HL-60 (cell line): Measurements from ENCODE around the gene RSRC1.

Source experiments
- DNase-seq, 2 experiments: peaks; one replicate each; pipeline ENCODE4 v3.0.0-alpha.2; 2010 to 2020; ENCODE audit warnings: low read depth in 1 of 2, low spot score in 1 of 2
- H3K27ac ChIP-seq: fragments of 250-450 bp; sonication (Bioruptor Pico); replicated peaks from 2 replicates; pipeline ENCODE4 v1.5.1; 2020; ENCODE audit warnings: mild to moderate bottlenecking, moderate library complexity
- H3K27me3 ChIP-seq: fragments of 250-450 bp; sonication (Bioruptor Pico); 2 replicates; pipeline ENCODE4 v1.5.1; 2021; ENCODE audit warnings: mild to moderate bottlenecking, moderate library complexity; ENCODE audit not compliant: insufficient read depth, poor library complexity, severe bottlenecking
- H3K4me3 ChIP-seq: replicated peaks from 2 replicates; pipeline ENCODE4 v1.5.1; 2011; ENCODE audit warnings: mild to moderate bottlenecking, control low read depth, low read length; ENCODE audit not compliant: insufficient read depth
- GABPA ChIP-seq: IDR thresholded peaks from 2 replicates; pipeline ENCODE4 v1.6.1; 2012; ENCODE audit warnings: low read depth
- POLR2AphosphoS5 ChIP-seq: IDR thresholded peaks from 2 replicates; pipeline ENCODE4 v1.6.1; 2012; ENCODE audit warnings: low read depth
- SPI1 ChIP-seq: IDR thresholded peaks from 2 replicates; pipeline ENCODE4 v1.6.1; 2012; ENCODE audit warnings: low read depth, mild to moderate bottlenecking, borderline replicate concordance
- TF ChIP-seq, protein P1 (sequence below): IDR thresholded peaks from one replicate; pipeline ENCODE4 v1.5.1; 2011; ENCODE audit warnings: low read length, control low read depth, inconsistent platforms; ENCODE audit not compliant: insufficient read depth
- TF ChIP-seq, protein P2 (sequence below): IDR thresholded peaks from 2 replicates; pipeline ENCODE4 v1.6.1; 2012; ENCODE audit warnings: low read depth; ENCODE audit not compliant: insufficient replicate concordance

RSRC1 gene

DNA sequence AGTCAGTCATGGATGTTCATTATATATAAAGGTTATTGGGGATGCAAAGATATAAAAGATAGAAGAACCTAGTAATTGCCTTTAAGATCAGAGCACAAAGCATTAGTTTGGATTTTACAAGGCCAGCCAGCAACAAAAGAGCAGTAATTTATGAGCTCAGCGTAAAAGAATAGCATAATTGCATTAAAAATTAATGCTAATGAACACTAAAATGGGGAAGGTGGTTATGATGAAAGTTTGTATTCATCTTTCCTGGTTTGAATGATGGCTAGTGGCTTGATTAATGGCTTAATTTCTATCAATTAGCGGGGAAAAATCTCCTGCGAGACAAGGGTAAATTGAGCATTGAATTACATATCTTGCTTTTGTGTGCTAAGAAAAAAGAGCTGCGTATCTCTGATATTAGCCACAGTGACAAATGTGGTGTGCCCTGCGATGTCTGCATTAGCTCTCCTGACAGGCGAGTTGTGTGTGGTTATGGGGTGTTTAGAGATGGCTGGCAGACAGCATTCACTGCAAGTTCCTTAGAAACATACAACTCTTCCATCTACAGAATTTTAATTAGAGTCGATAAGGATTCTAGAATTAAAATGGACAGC, 418.3 kb downstream of the RSRC1 start:
- Histone ChIP-seq H3K27me3 (no peaks in the 10 kb centered on the region), H3K27ac (no peak overlapping the region), H3K4me3 (no peak overlapping the region)
- no peak for DNase-seq
- TF ChIP-seq GABPA = no peak
- no peak for TF ChIP-seq SPI1
- TF ChIP-seq, protein P1, sequence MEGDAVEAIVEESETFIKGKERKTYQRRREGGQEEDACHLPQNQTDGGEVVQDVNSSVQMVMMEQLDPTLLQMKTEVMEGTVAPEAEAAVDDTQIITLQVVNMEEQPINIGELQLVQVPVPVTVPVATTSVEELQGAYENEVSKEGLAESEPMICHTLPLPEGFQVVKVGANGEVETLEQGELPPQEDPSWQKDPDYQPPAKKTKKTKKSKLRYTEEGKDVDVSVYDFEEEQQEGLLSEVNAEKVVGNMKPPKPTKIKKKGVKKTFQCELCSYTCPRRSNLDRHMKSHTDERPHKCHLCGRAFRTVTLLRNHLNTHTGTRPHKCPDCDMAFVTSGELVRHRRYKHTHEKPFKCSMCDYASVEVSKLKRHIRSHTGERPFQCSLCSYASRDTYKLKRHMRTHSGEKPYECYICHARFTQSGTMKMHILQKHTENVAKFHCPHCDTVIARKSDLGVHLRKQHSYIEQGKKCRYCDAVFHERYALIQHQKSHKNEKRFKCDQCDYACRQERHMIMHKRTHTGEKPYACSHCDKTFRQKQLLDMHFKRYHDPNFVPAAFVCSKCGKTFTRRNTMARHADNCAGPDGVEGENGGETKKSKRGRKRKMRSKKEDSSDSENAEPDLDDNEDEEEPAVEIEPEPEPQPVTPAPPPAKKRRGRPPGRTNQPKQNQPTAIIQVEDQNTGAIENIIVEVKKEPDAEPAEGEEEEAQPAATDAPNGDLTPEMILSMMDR = no peak
- TF ChIP-seq POLR2AphosphoS5 = no peak
- TF ChIP-seq, protein P2, sequence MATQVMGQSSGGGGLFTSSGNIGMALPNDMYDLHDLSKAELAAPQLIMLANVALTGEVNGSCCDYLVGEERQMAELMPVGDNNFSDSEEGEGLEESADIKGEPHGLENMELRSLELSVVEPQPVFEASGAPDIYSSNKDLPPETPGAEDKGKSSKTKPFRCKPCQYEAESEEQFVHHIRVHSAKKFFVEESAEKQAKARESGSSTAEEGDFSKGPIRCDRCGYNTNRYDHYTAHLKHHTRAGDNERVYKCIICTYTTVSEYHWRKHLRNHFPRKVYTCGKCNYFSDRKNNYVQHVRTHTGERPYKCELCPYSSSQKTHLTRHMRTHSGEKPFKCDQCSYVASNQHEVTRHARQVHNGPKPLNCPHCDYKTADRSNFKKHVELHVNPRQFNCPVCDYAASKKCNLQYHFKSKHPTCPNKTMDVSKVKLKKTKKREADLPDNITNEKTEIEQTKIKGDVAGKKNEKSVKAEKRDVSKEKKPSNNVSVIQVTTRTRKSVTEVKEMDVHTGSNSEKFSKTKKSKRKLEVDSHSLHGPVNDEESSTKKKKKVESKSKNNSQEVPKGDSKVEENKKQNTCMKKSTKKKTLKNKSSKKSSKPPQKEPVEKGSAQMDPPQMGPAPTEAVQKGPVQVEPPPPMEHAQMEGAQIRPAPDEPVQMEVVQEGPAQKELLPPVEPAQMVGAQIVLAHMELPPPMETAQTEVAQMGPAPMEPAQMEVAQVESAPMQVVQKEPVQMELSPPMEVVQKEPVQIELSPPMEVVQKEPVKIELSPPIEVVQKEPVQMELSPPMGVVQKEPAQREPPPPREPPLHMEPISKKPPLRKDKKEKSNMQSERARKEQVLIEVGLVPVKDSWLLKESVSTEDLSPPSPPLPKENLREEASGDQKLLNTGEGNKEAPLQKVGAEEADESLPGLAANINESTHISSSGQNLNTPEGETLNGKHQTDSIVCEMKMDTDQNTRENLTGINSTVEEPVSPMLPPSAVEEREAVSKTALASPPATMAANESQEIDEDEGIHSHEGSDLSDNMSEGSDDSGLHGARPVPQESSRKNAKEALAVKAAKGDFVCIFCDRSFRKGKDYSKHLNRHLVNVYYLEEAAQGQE = no peak

- Histone ChIP-seq H3K4me3 (no peak overlapping the region), H3K27ac (no peak overlapping the region), H3K27me3 (no peaks in the 10 kb centered on the region)
- TF ChIP-seq SPI1 (no peak), GABPA (no peak), POLR2AphosphoS5 (no peak)
- TF ChIP-seq, protein P2 = no peak
- TF ChIP-seq, protein P1 = no peak
- no peak for DNase-seq
These were observed 421.4 kb downstream of the RSRC1 start for GRCh38 chr3:158531334-158531733.

GRCh38 chr3:158532099-158532734, 422.3 kb downstream of the RSRC1 start:
- TF ChIP-seq, protein P1 = peak; percentile 20
- TF ChIP-seq GABPA = no peak
- DNase-seq = peak; percentile 5 to 25
- Histone ChIP-seq H3K27ac (no peak overlapping the region), H3K27me3 (no peaks in the 10 kb centered on the region), H3K4me3 (no peak overlapping the region)
